K562 (cell line): ENCODE data around the gene CCL27. TPM values are rescaled to one million over a fixed set of nuclear protein-coding genes. Genes with fewer than 3 reads are reported as not detected.

Source experiments
- HDAC8 ChIP-seq: fragments of 450-650 bp; IDR thresholded peaks from 2 replicates; pipeline ENCODE4 v1.6.1; 2016; ENCODE audit warnings: mild to moderate bottlenecking, missing genetic modification characterization, moderate library complexity, missing compliant biosample characterization
- PHTF2 ChIP-seq: fragments of 250-450 bp; sonication (Bioruptor Pico); IDR thresholded peaks from 2 replicates; pipeline ENCODE4 v1.5.0; 2021; ENCODE audit warnings: mild to moderate bottlenecking
- RAD21 ChIP-seq, 2 experiments: fragments of 250-450 bp in 1 of 2; fragments of 450-650 bp in 1 of 2; sonication (Bioruptor Pico) in 1 of 2; formaldehyde crosslinking in 1 of 2; IDR thresholded peaks in 1 of 2; conservative IDR thresholded peaks in 1 of 2; 2 replicates each; pipeline versions ENCODE4 v1.4.0 to v1.8.0; 2020 to 2022; ENCODE audit warnings: mild to moderate bottlenecking in 2 of 2, moderate library complexity in 1 of 2
- SMAD4 ChIP-seq: fragments of 250-450 bp; sonication (Bioruptor Pico); conservative IDR thresholded peaks from 2 replicates; pipeline ENCODE4 v1.8.0; 2021; ENCODE audit warnings: inconsistent platforms, mild to moderate bottlenecking, moderate library complexity
- SMC3 ChIP-seq: conservative IDR thresholded peaks from 2 replicates; pipeline ENCODE4 v1.6.1; 2011; ENCODE audit warnings: low read depth, low read length, improper control_type of control experiment; ENCODE audit not compliant: insufficient read depth
- SOX6 ChIP-seq: fragments of 450-650 bp; IDR thresholded peaks from 2 replicates; pipeline ENCODE4 v1.6.1; 2014; ENCODE audit warnings: mild to moderate bottlenecking
- SRF ChIP-seq, 2 experiments: fragments of 250-450, 450-650 bp in 1 of 2; sonication (Bioruptor Pico) in 1 of 2; sonication (generic) in 1 of 2; formaldehyde crosslinking; IDR thresholded peaks; 2 replicates each; pipeline versions ENCODE4 v1.5.0 to v1.5.1; 2020 to 2022; ENCODE audit warnings: mild to moderate bottlenecking in 1 of 2, missing genetic modification reagents in 1 of 2
- polyA plus RNA-seq, 8 experiments: library from polyadenylated mRNA; depleted of rRNA in 4 of 8; stranded (reverse) in 5 of 8; unstranded in 3 of 8; fragments of >200 nt; fragmentation: Nextera tagmentation in 2 of 8; fragmentation: Illumina TruSeq in 1 of 8; extraction: Ambion mirVana in 2 of 8; extraction: Trizol in 1 of 8; gene quantifications; 2 replicates each; pipeline versions ENCODE4 v1.2.1 to v1.2.3, GENCODE V29; 2011 to 2014; ENCODE audit warnings: inconsistent platforms in 1 of 8, missing spikeins in 1 of 8
- total RNA-seq, 7 experiments: library from RNA; depleted of rRNA in 6 of 7; stranded (reverse); fragments of >200 nt in 6 of 7; fragmentation: Illumina TruSeq in 2 of 7; extraction: Trizol in 2 of 7; gene quantifications; 2 replicates each; pipeline versions ENCODE4 v1.2.1 to v1.2.3, GENCODE V29; 2011 to 2021; ENCODE audit warnings: low replicate concordance in 1 of 7
- TF ChIP-seq, protein P1 (sequence below), 2 experiments: fragments of 450-650 bp; IDR thresholded peaks; 2 replicates each; pipeline ENCODE4 v1.6.1; 2018; ENCODE audit warnings: mild to moderate bottlenecking in 2 of 2, low read depth in 1 of 2; ENCODE audit not compliant: partially characterized antibody in 2 of 2
- TF ChIP-seq, protein P2 (sequence below), 2 experiments: fragments of 450-650 bp; formaldehyde crosslinking in 1 of 2; IDR thresholded peaks; 2 replicates each; pipeline versions ENCODE4 v1.4.0 to v1.6.1; 2014 to 2020; ENCODE audit warnings: mild to moderate bottlenecking in 2 of 2, borderline replicate concordance in 1 of 2, low read depth in 1 of 2
- TF ChIP-seq, protein P3 (sequence below): sonication (generic); formaldehyde crosslinking; IDR thresholded peaks from 2 replicates; pipeline ENCODE4 v1.8.0; 2022; ENCODE audit warnings: mild to moderate bottlenecking, missing genetic modification reagents

CCL27 gene
- total and polyA plus RNA-seq, 9 of the 15 experiments (the other 6 are each of a cell fraction or from before 2014, with no cell fraction given): 0.10 to 0.53 (median 0.27) TPM; not detected in 5

DNA sequence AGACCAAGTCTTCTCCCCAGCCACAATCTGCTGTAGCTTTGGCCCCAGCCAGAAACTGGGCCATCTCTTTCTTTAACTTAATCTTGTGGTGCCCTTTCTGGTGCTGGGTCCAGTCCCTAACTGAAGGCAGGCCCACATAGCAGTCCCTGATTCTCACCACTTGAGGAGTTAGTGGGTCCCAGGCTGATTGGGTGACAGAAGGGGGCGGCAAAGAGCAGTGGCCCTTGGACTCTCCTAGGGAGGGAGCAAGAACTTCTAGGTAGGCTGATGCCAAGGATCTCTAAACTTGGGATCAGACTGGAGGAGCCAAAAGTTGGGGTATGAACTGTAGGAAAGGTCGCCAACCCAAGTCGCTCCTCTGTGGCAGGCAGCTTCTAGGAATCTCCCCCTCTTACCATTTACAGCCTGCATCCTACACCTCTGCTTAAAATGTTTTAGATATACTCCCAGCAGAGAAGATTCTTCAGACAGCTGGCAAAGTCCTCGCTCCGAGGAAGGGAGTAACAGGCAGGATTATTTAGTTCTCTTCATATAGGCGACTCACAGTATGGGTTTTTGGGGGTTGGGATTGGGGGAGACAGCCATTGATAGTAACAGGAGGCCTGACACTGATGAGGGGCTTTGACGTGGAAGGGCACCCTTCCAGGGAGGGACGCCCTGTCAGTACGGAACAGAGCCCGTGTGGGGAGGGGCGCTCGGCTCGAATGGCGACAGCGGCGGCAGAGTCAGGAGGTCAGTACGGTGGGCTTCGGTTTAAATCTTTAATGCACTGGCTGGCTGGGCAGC lies 2.0 kb upstream of the CCL27 start (continued):
- TF ChIP-seq, protein P1, sequence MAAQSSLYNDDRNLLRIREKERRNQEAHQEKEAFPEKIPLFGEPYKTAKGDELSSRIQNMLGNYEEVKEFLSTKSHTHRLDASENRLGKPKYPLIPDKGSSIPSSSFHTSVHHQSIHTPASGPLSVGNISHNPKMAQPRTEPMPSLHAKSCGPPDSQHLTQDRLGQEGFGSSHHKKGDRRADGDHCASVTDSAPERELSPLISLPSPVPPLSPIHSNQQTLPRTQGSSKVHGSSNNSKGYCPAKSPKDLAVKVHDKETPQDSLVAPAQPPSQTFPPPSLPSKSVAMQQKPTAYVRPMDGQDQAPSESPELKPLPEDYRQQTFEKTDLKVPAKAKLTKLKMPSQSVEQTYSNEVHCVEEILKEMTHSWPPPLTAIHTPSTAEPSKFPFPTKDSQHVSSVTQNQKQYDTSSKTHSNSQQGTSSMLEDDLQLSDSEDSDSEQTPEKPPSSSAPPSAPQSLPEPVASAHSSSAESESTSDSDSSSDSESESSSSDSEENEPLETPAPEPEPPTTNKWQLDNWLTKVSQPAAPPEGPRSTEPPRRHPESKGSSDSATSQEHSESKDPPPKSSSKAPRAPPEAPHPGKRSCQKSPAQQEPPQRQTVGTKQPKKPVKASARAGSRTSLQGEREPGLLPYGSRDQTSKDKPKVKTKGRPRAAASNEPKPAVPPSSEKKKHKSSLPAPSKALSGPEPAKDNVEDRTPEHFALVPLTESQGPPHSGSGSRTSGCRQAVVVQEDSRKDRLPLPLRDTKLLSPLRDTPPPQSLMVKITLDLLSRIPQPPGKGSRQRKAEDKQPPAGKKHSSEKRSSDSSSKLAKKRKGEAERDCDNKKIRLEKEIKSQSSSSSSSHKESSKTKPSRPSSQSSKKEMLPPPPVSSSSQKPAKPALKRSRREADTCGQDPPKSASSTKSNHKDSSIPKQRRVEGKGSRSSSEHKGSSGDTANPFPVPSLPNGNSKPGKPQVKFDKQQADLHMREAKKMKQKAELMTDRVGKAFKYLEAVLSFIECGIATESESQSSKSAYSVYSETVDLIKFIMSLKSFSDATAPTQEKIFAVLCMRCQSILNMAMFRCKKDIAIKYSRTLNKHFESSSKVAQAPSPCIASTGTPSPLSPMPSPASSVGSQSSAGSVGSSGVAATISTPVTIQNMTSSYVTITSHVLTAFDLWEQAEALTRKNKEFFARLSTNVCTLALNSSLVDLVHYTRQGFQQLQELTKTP (IDR thresholded peaks at IDR 0.05; ENCODE audit: low read depth in 1 of 2, partially characterized antibody in 2 of 2): no peak
- TF ChIP-seq RAD21 (CRISPR knock-in tag; conservative IDR thresholded peaks at IDR 0.05 in 1 of 2, IDR thresholded peaks at IDR 0.05 in 1 of 2) (peak in 1 of 2 experiments; percentile 56; a peak in 2 of 4 replicates), SOX6 (0 out of 2 replicates have a peak, but pooled peaks have one; percentile 15), SMC3 (peak; percentile 29; the same call in 1 of the 2 replicates), HDAC8 (tag) (no peak), SMAD4 (CRISPR knock-in tag) (no peak), PHTF2 (CRISPR knock-in tag) (no peak), SRF (CRISPR knock-in tag; IDR thresholded peaks at IDR 0.05) (peak in 1 of 2 experiments; percentile 68; a peak in 1 of 4 replicates)
- TF ChIP-seq, protein P2, sequence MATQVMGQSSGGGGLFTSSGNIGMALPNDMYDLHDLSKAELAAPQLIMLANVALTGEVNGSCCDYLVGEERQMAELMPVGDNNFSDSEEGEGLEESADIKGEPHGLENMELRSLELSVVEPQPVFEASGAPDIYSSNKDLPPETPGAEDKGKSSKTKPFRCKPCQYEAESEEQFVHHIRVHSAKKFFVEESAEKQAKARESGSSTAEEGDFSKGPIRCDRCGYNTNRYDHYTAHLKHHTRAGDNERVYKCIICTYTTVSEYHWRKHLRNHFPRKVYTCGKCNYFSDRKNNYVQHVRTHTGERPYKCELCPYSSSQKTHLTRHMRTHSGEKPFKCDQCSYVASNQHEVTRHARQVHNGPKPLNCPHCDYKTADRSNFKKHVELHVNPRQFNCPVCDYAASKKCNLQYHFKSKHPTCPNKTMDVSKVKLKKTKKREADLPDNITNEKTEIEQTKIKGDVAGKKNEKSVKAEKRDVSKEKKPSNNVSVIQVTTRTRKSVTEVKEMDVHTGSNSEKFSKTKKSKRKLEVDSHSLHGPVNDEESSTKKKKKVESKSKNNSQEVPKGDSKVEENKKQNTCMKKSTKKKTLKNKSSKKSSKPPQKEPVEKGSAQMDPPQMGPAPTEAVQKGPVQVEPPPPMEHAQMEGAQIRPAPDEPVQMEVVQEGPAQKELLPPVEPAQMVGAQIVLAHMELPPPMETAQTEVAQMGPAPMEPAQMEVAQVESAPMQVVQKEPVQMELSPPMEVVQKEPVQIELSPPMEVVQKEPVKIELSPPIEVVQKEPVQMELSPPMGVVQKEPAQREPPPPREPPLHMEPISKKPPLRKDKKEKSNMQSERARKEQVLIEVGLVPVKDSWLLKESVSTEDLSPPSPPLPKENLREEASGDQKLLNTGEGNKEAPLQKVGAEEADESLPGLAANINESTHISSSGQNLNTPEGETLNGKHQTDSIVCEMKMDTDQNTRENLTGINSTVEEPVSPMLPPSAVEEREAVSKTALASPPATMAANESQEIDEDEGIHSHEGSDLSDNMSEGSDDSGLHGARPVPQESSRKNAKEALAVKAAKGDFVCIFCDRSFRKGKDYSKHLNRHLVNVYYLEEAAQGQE (IDR thresholded peaks at IDR 0.05; ENCODE audit: borderline replicate concordance): peak; percentile 45; the same call in 1 of the 2 replicates
- TF ChIP-seq, protein P2 (CRISPR knock-in tag; IDR thresholded peaks at IDR 0.05; ENCODE audit: low read depth): no peak
- TF ChIP-seq, protein P3, sequence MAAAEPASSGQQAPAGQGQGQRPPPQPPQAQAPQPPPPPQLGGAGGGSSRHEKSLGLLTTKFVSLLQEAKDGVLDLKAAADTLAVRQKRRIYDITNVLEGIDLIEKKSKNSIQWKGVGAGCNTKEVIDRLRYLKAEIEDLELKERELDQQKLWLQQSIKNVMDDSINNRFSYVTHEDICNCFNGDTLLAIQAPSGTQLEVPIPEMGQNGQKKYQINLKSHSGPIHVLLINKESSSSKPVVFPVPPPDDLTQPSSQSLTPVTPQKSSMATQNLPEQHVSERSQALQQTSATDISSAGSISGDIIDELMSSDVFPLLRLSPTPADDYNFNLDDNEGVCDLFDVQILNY (CRISPR knock-in tag): no peak
